Stimulated activated CD4-positive, alpha-beta T cell treated with anti-CD3 and anti-CD28 coated beads, Interleukin-4, amount 100 ng/mL, for 24 hours (primary cell): ENCODE measurements around the gene CLK3.
"Not testable (repeated sequence)": the region's sequence is repeated elsewhere in the genome, so short reads cannot be mapped to it uniquely, and the experiment has no call there.

Source experiments
- DNase-seq: peaks from one replicate; pipeline ENCODE4 v3.0.0-alpha.2; 2020

Gene CLK3

DNA sequence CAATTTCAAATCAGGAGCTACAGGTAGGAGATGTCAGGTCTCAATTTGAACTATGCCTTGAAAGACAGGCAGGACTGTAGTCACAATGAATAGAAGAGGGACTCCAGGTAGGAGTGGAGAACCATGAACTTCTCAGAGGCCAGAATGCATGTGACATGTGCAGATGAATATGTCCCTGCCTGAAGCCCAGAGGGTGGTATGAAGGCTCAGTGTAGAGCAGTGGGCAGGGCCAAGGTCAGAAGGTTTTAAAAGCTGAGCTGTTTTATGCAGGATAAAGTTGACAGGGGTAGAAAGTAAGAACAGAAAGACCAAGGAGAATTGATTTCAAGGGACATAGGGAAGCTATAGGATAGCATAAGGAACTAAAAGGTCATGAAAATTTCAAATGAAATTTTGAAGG, 30.8 kb downstream of the CLK3 start:
- DNase-seq: no peak

DNA sequence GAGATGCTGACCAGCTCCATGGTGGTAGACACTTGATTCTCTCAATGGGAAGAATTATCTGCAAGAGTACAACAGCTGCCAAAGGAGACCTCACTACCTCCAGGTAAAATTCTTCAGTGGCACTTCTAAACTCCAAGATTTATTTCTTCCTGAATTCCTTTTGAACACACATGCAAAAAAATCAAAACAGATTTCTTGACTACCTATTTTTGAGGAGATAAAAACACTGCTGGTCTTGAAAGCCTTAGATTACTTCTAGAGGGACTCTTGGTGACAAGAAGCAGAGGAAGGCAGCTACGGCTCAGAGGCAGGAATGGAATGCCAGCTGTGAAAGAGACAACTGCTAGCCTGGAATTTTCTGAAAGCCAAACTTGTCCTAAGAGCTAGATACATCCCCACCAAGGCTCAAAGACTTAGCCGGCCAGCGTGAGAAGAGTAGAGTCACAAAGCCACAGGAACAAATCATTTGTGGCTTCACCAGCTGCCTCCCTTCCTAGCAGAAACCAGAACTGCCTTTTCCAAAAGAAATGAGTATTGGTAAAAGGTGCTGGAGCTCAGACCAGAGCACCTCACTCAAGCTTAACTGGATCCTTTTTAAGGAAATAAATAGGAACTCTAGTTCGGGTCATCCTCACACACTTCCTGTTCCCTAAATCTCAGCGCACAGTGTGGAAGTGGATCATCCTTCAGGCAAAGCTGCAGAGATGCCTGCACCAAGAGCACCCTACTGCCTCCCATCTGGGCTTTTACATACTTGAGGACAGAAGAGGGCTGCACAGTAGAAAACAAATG, 32.6 kb downstream of the CLK3 start:
- DNase-seq: no peak

DNA sequence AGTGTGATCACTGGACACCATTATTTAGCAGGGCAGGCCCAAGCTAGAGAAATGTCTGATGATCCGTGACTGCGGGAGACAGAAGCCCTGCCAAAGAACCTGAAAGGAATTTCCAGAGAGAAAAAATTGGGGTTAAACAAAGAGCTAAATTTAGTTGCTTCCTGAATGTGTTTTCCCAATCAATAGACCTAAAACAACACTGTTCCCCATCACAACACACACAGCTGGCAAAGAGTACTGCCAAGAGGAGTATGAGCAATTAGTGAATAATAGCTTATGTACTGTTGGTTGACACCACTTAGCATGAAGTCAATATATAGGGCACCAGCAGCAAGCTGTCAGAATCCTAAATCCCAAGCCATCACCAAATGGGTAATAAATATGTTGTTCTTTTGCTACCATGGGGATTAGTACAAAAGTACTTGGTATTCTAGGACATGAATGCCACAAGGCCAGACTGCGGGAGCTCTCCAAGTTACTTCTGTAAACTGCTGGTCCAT, 35.7 kb downstream of the CLK3 start:
- DNase-seq: no peak

DNA sequence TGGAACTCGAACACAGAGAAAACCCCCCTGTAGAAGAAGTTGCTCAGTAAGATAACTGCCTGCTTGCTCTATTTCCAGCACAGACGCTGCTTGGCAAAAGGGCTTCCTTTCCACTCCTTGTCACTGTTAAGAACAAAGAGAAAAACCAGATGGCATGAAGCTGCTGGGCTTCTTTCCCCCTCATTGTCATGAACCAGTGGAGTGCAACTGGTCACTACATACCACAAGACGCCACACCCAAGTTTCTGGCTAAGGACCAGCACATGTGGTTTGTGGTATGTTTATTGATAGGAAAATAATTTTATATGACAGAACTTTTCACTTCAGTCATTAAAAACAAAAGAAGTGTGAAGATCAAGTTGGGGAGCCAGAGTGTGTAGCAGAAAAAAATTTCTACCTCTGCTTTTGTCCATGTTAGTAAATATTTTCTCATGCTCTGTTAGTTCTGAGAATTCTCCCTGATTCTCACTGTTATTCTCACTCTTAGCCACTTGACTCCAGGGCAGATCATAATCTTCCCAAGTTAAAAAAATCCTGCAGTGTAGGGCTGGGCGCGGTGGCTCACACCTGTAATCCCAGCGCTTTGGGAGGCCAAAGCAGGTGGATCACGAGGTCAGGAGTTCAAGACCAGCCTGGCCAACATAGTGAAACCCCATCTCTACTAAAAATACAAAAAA, 37.9 kb downstream of the CLK3 start:
- DNase-seq: no peak

DNA sequence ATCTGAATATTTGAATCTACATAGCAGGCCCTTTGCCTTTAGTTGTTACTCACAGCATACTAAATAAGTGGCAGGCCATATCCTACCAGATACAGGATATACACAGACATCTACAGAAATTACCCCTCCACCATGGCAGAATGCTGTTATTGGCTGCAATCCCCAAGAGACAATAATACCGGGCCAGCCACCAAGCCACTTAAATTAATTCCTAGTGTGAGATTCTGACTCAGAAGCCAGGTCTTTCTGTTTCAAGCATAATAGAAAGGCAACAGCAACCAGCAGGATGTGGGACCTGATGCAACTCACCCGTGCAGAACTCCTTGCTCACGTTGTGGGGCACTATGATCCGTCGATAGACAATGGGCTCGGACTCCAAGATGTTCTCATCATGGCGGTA, 39.8 kb downstream of the CLK3 start:
- DNase-seq: no peak

DNA sequence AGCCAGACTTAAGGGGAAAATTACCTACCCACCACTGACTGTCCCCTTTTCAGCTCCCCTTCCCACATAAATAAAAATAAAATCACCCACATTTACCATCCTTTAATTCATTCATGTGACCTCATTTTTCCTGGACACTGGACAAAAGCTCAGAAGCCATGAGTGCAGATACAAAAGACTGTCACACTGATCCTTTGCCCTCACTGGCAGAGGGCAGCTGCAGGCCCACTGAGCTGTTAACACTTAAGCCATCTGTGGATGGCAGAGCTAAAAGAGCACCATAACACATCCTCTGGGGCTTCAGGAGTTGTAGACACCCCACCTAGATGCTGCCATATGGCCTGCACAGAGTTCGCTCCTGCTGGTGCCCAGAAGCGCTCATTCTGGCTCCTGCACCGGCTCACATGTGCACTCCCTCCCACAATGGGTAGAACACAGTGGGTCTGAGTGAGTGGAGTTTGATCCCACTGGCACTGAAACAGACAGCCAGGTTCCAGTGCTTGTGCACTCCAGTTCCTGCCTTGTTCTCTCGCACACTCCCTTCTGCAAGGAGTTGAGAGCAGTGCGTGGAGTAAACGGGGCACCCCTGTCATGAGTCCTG, 41.4 kb downstream of the CLK3 start:
- DNase-seq: no peak

DNA sequence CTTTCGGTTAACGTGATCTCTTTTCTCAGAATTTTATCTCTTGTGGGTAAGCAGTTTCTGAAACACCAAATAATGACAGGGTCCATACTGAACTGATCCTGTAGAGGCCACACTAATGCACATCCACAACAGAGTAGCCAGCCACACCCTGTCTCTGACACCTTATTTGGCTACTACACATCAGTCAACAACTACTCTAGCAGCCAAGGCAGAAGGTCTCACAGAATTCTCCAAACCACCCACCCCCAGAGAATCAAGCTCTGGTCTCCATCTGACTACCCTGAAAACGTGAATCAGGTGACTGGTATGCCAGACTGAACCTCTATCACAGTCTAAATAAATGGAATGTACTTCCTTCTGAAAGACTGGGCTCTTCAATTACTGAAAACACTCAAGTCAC, 42.2 kb downstream of the CLK3 start:
- DNase-seq: no peak

DNA sequence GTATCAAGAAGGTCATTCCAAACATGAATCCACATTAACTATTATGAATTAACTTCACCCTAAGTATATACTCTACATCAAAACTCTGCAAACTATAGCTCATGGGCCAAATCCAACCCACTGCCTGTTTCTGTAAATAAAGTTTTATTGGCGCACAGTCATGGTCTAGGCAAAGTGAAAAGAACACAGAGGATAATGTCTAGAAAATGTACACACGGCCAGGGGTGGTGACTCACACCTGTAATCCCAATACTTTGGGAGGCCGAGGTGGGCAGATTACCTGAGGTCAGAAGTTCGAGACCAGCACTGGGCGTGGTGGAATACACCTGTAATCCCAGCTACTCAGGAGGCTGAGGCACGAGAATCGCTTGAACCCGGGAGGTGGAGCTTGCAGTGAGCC, 45.6 kb downstream of the CLK3 start:
- DNase-seq: not testable (repeated sequence)

DNA sequence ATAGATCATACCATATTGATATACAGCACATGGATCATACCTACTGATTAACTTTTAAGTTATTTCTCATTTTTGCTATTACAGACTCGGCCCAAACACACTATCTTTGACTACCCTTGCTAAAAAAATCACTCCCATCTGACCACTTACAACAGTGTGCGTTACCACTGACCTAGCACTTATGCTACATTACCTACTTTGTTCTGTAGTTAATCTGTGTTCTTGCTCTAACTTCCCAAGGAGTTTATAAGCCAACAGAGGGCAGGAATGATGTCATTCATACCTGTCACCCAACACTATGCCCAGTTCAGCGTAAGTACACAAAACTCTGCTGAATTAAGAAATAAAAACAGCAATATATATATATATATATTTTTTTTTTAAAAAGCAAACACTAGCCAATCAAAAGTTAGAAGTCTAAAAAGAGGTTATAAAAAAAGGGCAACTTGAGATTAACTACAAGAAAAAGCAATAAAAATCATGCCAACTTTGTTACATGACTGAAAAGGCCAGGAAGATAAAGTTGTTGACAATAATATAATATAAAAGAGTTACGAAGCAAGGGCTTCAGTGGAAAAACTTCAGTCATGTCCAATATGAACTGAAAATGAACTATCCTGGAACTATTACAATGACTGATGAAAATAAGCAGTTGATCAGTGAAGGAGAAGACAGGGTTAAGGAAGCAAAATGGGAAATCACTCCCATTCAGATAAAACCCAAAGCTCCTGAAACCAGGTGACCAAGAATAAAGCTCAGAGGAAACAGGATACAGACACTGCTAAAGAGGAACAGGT, 46.6 kb downstream of the CLK3 start:
- DNase-seq: no peak

DNA sequence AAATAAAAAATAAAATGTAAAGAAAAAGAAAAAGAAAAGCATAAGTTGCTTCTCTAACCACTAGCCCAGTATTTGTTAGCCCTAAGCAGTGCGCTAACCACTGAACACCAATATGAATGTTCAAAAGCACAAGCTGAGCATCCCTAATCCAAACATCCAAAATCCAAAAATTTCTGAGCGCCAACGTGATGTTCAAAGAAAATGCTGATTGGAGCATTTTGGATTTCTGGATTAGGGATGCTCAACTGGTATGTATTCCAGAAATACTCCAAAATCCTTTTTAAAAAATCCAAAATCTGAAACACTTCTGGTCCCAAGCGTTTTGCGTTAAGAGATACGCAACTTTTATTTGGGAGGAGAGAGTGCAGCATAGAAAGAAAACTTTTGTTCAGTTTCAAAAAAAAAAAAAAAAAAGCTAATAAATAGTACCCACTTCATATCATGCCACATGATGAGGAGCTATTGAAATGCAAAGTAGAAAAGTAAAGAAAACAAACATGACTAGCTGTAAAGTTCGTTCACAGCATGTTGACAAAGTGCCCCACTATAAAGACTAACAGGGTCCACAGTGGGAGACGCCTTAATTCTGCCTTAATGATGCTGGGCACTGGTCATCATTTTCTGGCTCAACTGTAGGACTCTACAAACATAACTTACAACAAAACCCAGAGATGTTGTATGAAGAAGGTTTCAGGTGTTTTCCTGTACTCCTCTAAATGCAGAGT, 47.8 kb downstream of the CLK3 start:
- DNase-seq: no peak

DNA sequence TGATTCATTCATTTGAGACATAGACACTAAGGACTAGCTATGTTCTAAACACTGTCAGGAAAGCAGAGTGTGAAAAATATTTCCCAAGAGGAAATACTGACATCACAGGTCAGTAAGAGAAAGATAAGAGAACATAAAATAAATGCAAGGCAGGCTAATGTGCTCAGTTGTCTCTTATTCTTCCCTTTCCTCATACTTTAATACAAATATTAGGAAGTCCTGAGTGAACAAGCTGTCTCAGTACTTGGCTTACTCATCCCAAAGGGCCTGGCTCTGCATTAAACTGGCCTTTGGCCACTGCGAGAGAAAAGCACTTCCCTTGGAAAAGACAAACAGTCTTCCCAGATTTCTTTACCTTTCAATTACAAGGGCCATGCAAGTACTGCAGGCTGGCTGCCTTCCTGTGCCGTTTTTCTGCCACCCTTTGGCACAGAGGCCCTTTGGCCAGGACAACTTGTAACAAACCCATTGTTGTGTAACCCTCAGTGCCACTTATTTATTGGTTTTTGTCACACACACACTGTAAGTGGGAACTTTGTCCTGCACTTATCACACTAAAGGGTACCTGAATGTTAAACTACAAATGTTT, 48.5 kb downstream of the CLK3 start:
- DNase-seq: no peak

DNA sequence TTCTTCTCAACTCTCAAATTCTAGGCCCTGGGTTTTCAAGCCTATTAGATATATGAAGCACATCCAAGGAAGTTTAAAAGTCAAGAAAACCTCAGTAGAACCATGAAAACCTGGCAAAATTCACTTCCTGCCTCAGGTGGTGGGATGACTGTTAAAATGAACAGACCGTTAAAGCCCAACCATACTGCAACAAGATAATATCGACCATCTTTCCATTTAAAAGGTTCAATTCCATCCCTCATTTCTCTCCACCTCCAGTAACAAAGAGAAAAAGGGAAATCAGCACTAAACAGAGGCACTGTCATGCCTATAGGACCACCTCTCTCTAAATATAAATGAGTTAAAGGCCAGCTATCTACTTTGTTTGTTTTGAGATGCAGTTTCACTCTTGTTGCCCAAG, 49.0 kb downstream of the CLK3 start:
- no peak for DNase-seq

DNA sequence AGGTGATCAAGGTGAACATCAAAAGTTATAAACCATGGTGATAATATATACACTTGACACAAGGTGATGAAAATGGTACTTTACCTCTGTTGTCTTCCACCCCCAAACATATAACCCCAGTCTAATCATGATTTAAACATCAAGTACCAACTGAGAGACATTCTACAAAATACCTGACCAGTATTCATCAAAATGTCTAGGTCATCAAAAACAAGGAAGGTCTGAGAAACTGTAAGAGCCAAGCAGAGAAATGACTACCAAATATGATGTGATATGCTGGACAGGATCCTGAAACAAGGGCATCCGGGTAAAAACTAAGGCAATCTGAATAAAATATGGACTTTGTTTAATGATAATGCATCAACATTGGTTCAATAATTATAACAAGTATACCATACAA, 52.3 kb downstream of the CLK3 start:
- no peak for DNase-seq

DNA sequence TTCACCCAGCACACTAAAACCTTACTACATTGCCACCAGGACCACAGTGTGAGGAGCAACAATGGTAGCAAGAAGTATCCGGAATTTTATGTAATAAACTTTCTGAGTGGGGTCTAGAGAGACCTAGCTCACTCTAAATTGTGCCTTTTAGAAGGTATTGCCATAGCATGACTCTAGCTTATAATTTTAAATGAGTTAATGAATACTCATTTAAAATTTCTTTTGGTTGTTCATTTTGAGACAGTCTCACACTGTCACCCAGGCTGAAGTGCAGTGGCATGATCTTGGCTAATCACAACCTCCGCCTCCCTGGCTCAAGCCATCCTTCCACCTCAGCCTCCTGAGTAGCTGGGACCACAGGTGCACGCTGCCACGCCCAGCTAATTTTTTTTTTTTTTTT, 54.0 kb downstream of the CLK3 start:
- DNase-seq: no peak

DNA sequence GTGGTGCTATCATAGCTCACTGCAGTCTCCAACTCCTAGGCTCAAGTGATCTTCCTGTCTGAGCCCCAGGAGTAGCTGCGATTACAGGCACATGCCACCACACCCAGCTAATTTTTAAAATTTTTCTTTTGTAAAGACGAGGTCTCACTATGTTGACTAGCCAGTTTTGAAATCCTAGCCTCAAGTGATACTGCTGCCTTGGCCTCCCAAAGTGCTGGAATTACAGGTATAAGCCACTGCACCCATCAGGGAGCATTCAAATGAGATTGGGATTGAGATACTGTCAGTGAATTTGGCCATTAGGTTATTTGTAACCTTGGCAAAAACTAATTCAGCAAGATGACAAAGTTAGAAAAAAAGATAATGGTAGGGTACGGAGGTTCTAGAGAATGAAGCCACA, 58.5 kb downstream of the CLK3 start:
- no peak for DNase-seq

DNA sequence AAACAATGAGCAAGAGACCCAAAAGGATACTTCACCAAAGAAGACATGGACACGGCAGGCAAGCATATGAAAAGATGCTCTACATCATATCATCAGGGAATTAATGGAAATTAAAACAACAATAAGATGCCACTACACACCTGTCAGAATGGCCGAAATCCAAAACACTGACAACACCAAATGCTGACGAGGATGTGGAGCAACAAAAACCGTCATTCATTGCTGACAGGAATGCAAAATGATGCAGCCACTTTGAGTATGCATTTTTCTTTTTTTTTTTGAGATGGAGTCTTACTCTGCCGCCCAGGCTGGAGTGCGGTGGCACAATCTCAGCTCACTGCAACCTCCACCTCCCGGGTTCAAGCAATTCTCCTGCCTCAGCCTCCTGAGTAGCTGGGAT, 61.2 kb downstream of the CLK3 start:
- DNase-seq: no peak
